Tongue (tissue), 2 donors: ENCODE measurements around the gene NECTIN3. TPM values are rescaled to one million over a fixed set of nuclear protein-coding genes. Genes with fewer than 3 reads are reported as not detected.

Experiments
- DNase-seq: peaks from one replicate; pipeline ENCODE4 v3.0.0-alpha.2; 2015
- total RNA-seq: library from RNA; depleted of rRNA; stranded (reverse); fragments of >200 nt; gene quantifications from one replicate; pipeline ENCODE4 v1.2.3, GENCODE V29; 2014

NECTIN3 gene
- total RNA-seq, 1 donor from 2014 or later = 55.4 TPM

- no peak for DNase-seq
These were observed 138.5 kb downstream of the NECTIN3 start for GRCh38 chr3:111210003-111210711.

DNA sequence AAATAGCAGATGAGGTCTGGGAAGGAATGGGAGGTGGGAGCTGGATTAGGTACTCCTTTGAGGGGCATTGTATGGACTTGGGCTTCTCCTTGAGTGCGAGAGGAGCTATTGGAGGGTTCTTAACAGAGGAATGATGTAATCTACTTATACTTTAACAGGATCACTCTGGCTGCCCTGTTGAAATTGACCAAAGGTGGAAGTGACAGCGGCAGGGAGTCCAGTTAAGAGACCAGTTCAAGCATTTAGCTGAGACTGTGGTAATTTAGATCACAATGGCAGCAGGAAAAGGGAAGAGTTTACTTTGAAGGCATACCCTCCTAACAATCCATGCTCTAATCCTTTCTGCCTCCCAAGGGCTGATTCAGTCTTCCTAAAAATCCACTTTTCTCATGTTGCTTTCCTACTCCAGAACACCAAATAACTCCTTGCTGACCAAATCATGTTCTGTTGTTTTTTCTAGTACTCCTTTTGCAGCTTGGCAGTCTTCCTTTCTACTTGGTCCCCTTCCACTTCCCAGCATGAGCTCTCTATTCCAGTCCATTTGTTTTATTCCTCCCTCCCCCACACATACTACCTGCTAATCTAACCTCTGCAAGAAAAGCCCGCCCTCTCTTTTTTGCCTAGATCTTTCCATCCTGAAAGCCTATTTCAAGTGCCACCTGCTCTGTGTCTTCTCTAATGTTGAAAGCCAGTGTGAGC, 139.4 kb downstream of the NECTIN3 start:
- DNase-seq = no peak

DNA sequence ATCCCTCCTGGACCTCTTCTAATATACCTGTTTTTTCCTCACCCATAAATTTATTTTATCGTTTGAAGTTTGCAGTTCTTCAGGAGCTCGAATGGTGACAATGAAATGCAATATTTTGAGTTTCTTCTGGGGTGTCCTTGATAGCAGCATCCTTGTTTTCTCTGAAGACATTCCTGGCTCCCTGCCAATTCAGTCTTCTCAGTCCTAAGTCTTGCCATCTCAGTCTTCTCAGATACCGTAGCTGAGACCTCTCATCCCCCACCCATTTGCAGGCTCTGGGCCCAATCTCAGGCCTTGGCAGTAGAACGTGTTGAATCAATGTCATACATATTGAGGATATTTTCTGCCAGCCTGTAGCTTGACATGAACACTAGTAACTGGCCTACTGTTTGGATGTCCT, 140.9 kb downstream of the NECTIN3 start:
- no peak for DNase-seq

DNA sequence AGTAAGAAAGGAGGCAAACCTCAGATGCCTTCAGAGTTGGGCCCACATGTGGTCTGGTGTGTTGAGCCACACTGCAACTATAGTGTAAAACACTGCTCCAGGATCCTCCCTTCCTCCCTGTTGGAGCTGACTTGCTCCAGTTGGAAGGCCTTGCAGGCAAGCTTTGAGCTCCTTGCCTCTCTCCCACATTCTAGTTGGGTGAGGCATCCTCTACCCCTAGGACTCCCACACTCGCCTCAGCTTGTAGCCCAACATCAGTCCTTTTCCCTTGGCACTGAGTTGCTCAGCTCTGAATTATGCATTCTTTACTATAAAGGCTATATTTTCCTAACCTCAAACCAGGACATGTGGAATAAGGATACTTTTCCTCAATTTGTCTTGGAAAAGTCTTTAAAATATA, 143.9 kb downstream of the NECTIN3 start:
- DNase-seq = no peak

- no peak for DNase-seq
These were observed 147.0 kb downstream of the NECTIN3 start for GRCh38 chr3:111218615-111219014.

- DNase-seq = no peak
These were observed 155.6 kb downstream of the NECTIN3 start for GRCh38 chr3:111227216-111227615.

DNA sequence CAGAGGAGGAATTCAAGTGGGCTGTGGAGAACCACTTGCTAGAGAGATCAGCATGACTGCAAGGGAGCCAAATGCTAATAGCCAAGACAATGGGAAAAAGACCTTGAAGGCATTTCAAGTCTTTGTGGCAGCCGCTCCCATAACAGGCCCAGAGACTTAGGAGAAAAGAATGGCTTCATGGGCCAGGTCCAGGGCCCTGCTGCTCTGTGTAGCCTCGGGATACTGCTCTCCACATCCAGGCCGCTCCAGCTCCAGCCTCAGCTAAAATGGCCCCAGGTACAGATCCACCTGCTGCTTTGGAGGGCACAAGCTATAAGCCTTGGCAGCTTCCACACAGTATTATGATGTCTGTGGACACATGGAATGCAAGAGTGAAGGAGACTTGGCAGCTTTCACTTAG, 157.7 kb downstream of the NECTIN3 start:
- DNase-seq = no peak

DNA sequence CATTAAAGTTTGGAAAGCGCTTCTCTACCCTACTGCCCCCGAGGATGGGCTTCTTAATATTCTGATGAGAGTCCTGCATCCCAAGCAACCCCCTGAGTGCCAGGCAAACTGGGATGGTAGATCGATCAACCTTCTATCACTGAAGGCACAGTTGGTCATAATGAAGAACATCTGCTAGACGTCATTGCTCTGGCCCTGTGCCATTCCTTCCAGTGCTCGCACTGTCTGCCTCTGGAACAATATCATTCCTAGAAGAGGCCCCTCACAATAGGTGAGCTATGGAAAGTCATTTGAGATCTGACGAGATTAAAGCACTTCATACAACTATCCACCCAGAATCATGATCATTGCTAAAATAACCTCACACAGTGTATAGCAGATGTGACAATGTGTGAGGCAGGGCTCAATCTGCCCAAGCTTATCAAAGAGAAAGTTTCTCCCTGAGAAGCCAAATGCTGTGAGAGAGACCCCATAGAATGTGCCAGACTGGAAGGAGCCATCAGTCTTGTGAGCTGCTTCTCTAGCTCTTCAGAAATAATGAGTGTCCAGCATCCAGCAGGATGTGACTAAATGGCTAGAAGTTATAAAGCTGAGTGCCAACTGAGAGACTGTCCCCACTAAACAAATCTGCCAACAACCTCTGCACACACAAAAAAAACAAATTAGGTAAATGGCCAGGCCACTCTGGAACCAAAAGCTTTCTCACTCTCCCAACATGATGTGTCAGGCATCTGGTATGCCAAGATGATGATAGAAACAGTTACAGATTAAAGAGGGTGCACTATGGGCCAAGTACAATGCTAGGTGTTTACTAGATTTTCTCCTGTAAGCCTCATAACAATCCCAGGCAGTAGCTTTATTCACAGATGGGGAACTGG, 165.5 kb downstream of the NECTIN3 start:
- DNase-seq = no peak

- no peak for DNase-seq
These were observed 166.3 kb downstream of the NECTIN3 start for GRCh38 chr3:111237946-111238345.

- DNase-seq = no peak
These were observed 167.3 kb downstream of the NECTIN3 start for GRCh38 chr3:111238885-111239284.

DNA sequence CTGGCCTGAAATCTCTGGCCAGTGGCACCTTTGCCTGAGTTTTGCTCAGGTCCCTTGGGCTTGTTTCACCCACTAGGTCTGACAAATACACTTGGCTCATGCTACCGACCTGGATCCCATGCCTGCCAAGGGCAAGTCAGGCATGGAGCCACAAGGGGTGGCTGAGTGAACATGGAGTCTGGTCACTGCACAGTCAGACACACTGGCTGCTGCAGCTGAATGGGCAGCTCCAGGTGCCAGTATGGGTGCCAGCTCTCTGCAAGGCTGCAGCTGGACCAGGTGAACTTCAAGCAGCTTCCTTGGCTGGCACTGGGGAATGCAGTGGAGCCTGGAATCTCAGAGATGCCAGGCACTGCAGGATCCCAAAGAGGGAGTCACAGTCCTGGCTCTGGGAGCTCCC, 170.3 kb downstream of the NECTIN3 start:
- no peak for DNase-seq
